ENCODE measurements around the gene HOXB9. TPM values are rescaled to one million over a fixed set of nuclear protein-coding genes. Genes with fewer than 3 reads are reported as not detected.

HOXB9 gene
- polyA plus RNA-seq, 1 donor from 2014 or later: not detected

DNA sequence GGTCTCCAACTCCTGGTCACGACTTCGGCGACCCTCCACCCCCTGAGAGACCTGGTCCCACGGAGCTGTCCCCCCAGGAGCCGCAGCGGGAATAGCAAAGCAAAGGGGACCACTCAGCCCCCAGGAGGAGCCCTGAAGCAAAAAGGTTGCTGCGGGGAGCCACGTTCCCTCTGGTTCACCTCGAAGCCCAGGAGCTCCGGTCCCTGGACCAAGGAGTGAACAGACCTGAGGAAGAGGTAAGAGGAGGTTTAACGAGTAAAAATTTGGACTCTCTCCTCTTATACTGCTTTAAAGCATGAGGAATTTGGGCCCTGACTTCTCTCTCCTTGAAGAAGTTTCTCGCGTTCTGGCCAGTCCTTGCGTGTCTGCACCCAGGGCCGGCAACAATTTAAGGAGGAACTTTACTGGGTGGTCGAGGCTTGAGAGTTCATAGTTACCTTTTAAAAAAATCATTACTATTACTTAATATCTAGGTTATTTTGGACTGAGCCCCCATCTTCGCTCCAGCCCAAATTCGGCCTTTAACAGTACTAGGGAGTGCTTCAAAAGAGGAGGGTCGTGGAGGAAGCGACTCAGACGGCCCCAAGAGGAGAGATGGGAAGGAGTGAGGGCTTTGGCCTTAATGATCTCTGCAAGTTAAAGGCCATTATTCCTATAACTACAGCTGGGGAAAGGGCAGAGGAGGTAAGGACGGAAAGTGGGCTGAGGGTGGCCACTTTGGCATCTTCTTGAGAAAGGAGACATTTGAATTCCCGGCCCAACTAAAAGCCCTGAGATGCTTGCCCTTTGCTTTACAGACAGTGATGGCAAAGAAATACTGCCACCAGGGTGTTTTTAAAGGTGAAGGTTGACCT is 16.9 kb upstream of the HOXB9 start:
- H3K4me3 Mint-ChIP-seq: peak overlapping the region in 1 of 4 donors; percentile 37
- peaks cover 4% of the 10 kb centered on the region for H3K36me3 Mint-ChIP-seq
- peaks cover 0 to 2% (median 0%) of the 10 kb centered on the region in 3 donors for H3K9me3 Mint-ChIP-seq
- peaks cover 4 to 12% (median 10%) of the 10 kb centered on the region in 3 donors for H3K4me1 Mint-ChIP-seq
- peaks cover 60% of the 10 kb centered on the region for H3K27me3 Mint-ChIP-seq
- H3K27ac Mint-ChIP-seq: no peak overlapping the region

DNA sequence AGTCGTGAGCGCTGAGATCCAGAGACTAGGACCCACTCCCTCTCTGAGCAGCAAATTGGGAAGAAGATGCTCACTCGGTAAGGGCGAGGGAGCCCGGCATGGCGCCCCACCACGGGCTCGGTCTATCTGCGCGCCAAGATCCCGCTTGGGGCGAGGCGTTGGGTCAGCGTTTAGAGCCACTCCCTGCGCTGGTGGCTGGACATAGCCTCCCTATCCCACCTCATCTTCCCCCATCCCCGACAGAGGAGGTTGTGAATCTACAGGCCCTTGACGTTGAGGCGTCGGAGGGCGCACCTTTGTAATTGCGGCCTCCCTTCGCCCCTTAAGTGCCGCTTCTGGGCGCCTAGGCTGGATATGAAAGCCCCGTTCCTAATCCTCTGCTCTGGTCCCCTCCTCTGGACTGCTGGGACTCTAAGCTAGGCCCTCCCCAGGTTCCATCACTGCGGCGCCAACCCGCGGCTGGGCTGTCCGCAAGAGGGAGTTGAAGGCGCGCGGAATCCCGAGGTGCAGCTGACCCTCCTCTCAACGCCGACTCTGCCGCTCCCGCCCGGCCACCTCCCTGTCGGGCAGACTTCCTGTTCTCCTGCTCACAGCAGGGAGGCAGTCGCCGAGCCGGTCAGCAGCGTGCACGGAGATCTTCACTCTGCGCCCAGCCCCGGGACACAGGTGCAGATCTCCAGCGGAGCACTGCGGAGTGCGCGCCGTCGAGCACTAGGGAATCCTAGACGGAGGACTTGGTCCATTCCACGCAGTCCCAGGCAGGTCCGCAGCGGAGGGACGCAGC is 16.1 kb upstream of the HOXB9 start:
- Mint-ChIP-seq H3K36me3 (peaks cover 4% of the 10 kb centered on the region), H3K4me3 (no peak overlapping the region), H3K27ac (peak overlapping the region in 2 of 3 donors; percentile 1 to 10), H3K27me3 (peaks cover 67% of the 10 kb centered on the region), H3K4me1 (peaks cover 2 to 11% (median 5%) of the 10 kb centered on the region in 3 donors), H3K9me3 (peaks cover 0 to 2% (median 0%) of the 10 kb centered on the region in 3 donors)

DNA sequence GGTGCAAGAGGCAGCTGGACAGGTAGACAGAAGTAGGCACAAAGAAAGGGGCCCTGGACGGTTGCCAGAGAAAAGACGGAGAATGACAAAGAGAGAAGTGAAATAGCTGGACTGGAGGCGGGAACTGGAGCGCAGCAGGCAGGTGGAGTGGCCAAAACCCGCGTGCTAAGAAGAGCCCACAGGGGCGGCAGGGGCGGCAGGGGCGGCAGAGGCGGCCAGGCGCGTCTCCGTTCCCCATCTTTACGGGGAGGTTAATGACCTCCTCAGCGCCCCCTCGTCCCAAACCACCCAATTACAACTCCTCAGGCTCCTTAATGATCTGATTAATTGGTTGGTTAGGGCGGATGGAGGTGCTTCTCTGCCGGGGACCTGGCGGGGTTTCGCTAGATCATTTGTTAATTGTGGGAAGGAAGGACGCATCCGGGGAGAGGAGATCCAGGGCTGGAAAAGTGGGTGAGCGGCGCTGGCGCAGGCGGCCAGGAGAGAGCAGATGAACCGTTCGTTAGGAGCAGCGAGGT is 15.4 kb upstream of the HOXB9 start:
- Mint-ChIP-seq H3K36me3 (peaks cover 4% of the 10 kb centered on the region), H3K27me3 (peaks cover 72% of the 10 kb centered on the region), H3K9me3 (peaks cover 0 to 2% (median 0%) of the 10 kb centered on the region in 3 donors), H3K4me1 (peaks cover 2 to 11% (median 3%) of the 10 kb centered on the region in 3 donors), H3K27ac (peak overlapping the region in 2 of 3 donors; percentile 1 to 10), H3K4me3 (peak overlapping the region in 1 of 4 donors; percentile 33)

GRCh38 chr17:48640858-48641180 is 14.7 kb upstream of the HOXB9 start:
- Mint-ChIP-seq H3K9me3 (peaks cover 0 to 2% (median 0%) of the 10 kb centered on the region in 3 donors), H3K27ac (no peak overlapping the region)

GRCh38 chr17:48639982-48640857 is 14.1 kb upstream of the HOXB9 start:
- no peak overlapping the region for H3K27ac Mint-ChIP-seq
- H3K9me3 Mint-ChIP-seq: peaks cover 0 to 2% (median 0%) of the 10 kb centered on the region in 3 donors
- H3K36me3 Mint-ChIP-seq: peaks cover 4% of the 10 kb centered on the region
- peaks cover 75% of the 10 kb centered on the region for H3K27me3 Mint-ChIP-seq
- H3K4me3 Mint-ChIP-seq: no peak overlapping the region
- H3K4me1 Mint-ChIP-seq: peaks cover 2 to 7% (median 3%) of the 10 kb centered on the region in 3 donors

More at GRCh38 chr17:48640858-48641180, 14.7 kb upstream of the HOXB9 start:
- peaks cover 2 to 10% (median 3%) of the 10 kb centered on the region in 3 donors for H3K4me1 Mint-ChIP-seq
- H3K27me3 Mint-ChIP-seq: peaks cover 75% of the 10 kb centered on the region
- H3K4me3 Mint-ChIP-seq: no peak overlapping the region
- peaks cover 4% of the 10 kb centered on the region for H3K36me3 Mint-ChIP-seq

- peaks cover 0 to 2% (median 0%) of the 10 kb centered on the region in 3 donors for H3K9me3 Mint-ChIP-seq
- H3K36me3 Mint-ChIP-seq: peaks cover 2% of the 10 kb centered on the region
- H3K4me1 Mint-ChIP-seq: peaks cover 2 to 11% (median 3%) of the 10 kb centered on the region in 3 donors
- H3K27ac Mint-ChIP-seq: no peak overlapping the region
- H3K27me3 Mint-ChIP-seq: peaks cover 76% of the 10 kb centered on the region
- H3K4me3 Mint-ChIP-seq: no peak overlapping the region
These were observed 13.0 kb upstream of the HOXB9 start for GRCh38 chr17:48639136-48639535.

DNA sequence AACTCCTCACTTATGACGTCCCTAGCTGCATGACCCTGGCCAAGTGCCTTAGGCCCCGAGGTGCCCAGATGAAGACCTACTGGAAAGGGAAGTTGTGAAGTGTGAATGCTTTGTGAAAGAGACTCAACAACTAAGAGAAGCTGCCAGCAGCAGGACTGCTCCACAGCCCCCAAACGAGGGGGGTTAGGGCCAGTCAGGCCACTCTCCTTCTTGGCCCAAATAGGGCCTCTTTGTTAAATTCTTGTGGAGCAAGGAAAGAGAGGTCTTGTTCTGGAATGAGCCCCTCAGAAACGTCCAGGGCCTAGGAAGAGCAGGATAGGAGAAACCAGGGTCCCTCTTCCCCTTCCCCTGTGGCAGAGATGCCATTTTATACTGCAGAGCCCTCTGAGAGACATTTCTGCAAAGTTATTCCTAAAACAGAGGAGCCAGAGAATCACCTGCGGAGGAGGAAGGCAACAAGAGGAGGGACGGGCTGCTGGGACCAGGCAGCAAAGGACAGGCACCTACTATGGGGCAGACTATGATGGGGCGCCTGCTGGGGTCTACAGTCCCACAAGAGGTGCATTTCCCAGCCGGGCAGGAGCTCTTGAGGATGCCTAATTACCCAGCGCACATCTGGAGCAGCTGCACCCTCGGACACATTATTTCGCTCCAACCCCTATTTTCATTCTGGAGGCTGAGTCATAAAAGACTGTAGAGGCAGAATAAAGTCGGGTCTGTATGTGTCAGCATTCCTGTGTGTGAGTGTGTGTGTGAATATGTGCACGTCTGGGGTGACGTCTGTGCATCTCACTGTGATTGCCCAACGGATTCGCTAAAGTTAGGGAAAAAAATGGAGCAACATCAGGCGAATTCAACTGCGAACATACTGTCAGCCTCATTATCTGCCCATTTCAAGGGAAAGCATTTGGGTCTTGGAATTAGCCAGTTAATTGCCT is 11.4 kb upstream of the HOXB9 start:
- Mint-ChIP-seq H3K36me3 (peaks cover 3% of the 10 kb centered on the region), H3K9me3 (peaks cover 0 to 2% (median 0%) of the 10 kb centered on the region in 3 donors), H3K4me3 (no peak overlapping the region), H3K4me1 (peaks cover 2 to 15% (median 3%) of the 10 kb centered on the region in 3 donors), H3K27ac (no peak overlapping the region), H3K27me3 (peaks cover 72% of the 10 kb centered on the region)

GRCh38 chr17:48636177-48637018 is 10.2 kb upstream of the HOXB9 start:
- H3K4me3 Mint-ChIP-seq: peak overlapping the region in 2 of 4 donors; percentile 4 to 17
- H3K27me3 Mint-ChIP-seq: peaks cover 65% of the 10 kb centered on the region
- peak overlapping the region in 2 of 3 donors; percentile 28 to 87 for H3K27ac Mint-ChIP-seq

DNA sequence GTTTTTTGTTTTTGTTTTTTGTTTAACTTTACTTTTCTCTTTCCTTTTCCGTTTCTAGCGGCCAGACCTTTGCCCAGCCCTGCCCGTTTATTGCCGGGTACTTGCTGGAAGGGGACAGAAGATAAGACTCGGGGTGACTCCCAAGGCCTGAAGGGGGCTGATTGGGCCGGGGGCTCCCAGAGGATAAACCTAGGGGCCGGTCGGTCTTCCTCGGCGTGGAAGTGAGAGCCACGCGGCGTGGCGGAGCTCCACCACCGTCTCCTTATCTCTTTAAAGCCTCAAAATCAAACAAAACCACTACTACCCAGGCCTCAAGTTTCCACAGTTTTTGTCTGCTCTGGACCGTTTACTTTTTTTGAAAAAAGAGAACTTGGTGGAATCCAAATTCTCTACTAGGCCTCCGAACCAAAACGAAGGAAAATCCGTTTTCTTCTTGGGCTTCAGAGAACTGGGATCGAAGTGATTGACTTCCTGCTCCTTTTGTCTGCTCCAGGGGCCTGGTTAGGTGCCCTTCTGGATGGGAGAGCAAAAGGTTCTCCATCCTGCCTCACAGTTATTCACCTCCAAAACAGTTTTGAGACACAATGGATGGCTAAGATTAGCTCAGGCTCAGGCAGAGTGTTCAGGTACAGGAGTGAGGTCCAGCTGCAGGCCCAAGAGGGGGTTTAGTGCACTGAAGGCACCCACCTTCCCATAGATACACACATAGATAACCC is 8.5 kb upstream of the HOXB9 start:
- Mint-ChIP-seq H3K27ac (peak overlapping the region in 1 of 3 donors; percentile 5), H3K9me3 (no peaks in the 10 kb centered on the region), H3K4me1 (peaks cover 0 to 12% (median 2%) of the 10 kb centered on the region in 3 donors), H3K4me3 (peak overlapping the region in 2 of 4 donors; percentile 2 to 12), H3K36me3 (peaks cover 1% of the 10 kb centered on the region), H3K27me3 (peaks cover 66% of the 10 kb centered on the region)

More at GRCh38 chr17:48636177-48637018, 10.2 kb upstream of the HOXB9 start:
- Mint-ChIP-seq H3K4me1 (peaks cover 1 to 12% (median 2%) of the 10 kb centered on the region in 3 donors), H3K9me3 (peaks cover 0 to 1% (median 0%) of the 10 kb centered on the region in 3 donors), H3K36me3 (peaks cover 3% of the 10 kb centered on the region)

DNA sequence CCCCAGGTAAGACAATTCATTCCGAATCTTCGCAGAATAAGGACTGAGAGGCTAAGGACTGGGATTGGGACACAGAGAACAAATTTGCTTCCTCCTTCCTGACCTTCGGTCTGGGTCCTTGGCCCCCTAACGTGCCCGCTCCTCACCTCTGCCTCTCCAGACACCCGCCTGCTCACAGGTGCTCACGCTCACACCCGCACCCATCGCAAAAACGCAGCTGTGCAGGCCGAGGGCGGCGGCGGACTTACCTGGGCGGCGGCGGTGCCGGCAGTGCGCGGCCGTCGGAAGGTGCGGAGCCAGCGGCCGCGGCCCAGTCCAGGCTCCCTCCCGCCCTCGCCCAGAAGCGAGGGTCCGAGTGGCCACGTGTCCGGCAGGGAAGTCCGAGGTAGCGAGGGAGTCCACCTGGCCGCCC is 7.1 kb upstream of the HOXB9 start:
- Mint-ChIP-seq H3K27ac (peak overlapping the region in 1 of 3 donors; percentile 74), H3K4me3 (no peak overlapping the region), H3K27me3 (peaks cover 71% of the 10 kb centered on the region), H3K4me1 (peaks cover 0 to 12% (median 2%) of the 10 kb centered on the region in 3 donors), H3K9me3 (no peaks in the 10 kb centered on the region), H3K36me3 (peaks cover 1% of the 10 kb centered on the region)

DNA sequence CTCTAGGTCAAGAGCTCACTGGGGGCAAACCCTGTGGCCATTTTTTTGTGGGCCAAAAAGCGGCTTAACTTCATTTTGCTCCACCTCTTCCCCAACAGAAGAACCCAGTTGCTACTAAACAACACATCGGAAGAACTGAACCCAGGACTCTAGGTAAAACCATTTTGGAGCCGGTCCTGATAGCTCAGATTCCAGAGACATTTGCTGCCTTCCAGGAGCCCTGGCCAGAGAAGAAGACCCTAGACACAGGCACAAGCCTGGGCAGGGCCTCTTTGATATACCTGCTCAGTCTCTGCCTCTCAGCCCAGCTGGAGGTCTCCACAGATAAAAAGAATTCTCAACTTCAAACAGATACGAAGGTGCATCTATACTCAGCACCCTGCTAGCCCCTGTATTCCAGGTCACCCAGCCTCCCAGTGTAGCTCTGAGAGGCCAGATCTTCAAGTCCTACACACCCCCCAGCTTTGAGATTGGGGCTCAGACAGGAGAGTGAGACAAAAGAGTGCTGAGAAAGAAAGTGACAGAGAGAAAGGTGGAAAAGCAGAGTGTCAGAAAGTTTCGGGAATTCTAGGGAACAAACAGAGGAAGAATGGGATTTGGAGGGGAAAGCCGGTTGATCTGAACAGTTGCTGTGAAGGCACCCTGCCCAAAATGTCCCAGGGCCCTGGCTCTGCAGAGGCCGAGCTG is 6.6 kb upstream of the HOXB9 start:
- Mint-ChIP-seq H3K4me1 (peaks cover 0 to 12% (median 2%) of the 10 kb centered on the region in 3 donors), H3K4me3 (peak overlapping the region in 1 of 4 donors; percentile 68)

More for the DNA sequence above, 6.6 kb upstream of the HOXB9 start:
- peaks cover 1% of the 10 kb centered on the region for H3K36me3 Mint-ChIP-seq
- peaks cover 71% of the 10 kb centered on the region for H3K27me3 Mint-ChIP-seq
- H3K27ac Mint-ChIP-seq: peak overlapping the region in 1 of 3 donors; percentile 74
- H3K9me3 Mint-ChIP-seq: no peaks in the 10 kb centered on the region
